H9 (cell line): ENCODE results near the gene BEST2. TPM values are rescaled to one million over a fixed set of nuclear protein-coding genes. Genes with fewer than 3 reads are reported as not detected.
A peak's percentile ranks its signal among the peaks of the same experiment; 100 is the strongest.

ENCODE experiments used
- DNase-seq: peaks from one replicate; pipeline ENCODE4 v3.0.0-alpha.2; 2017
- H2AFZ ChIP-seq: one replicate; pipeline ENCODE4 v1.6.1; 2013; ENCODE audit warnings: mild to moderate bottlenecking, low read length, control low read depth, moderate library complexity
- H2AK5ac ChIP-seq: 2 replicates; pipeline ENCODE4 v1.6.1; 2013; ENCODE audit warnings: low read length, control low read depth, mixed read lengths; ENCODE audit not compliant: insufficient read length
- H2BK120ac ChIP-seq: one replicate; pipeline ENCODE4 v1.6.1; 2013; ENCODE audit warnings: low read depth, mild to moderate bottlenecking, low read length, control low read depth, inconsistent platforms; ENCODE audit not compliant: poor library complexity, severe bottlenecking
- H2BK12ac ChIP-seq: 2 replicates; pipeline ENCODE4 v1.6.1; 2013; ENCODE audit warnings: low read length, control low read depth, mixed read lengths, low read depth; ENCODE audit not compliant: insufficient read length
- H2BK15ac ChIP-seq: 2 replicates; pipeline ENCODE4 v1.6.1; 2013; ENCODE audit warnings: low read depth, low read length, control low read depth
- H2BK20ac ChIP-seq: one replicate; pipeline ENCODE4 v1.6.1; 2013; ENCODE audit warnings: low read depth, mild to moderate bottlenecking, low read length, control low read depth, inconsistent platforms; ENCODE audit not compliant: poor library complexity, severe bottlenecking
- H2BK5ac ChIP-seq: 2 replicates; pipeline ENCODE4 v1.6.1; 2013; ENCODE audit warnings: low read length, control low read depth, mixed read lengths; ENCODE audit not compliant: insufficient read length
- H3K14ac ChIP-seq: 2 replicates; pipeline ENCODE4 v1.6.1; 2013; ENCODE audit warnings: low read length, control low read depth; ENCODE audit not compliant: insufficient read depth
- H3K18ac ChIP-seq: 2 replicates; pipeline ENCODE4 v1.6.1; 2013; ENCODE audit warnings: low read depth, mild to moderate bottlenecking, mixed read lengths, low read length, control low read depth; ENCODE audit not compliant: insufficient read length
- H3K23ac ChIP-seq: 2 replicates; pipeline ENCODE4 v1.6.1; 2013; ENCODE audit warnings: low read length, control low read depth, mixed read lengths, low read depth; ENCODE audit not compliant: insufficient read length
- H3K23me2 ChIP-seq: 2 replicates; pipeline ENCODE4 v1.6.1; 2013; ENCODE audit warnings: low read depth, mild to moderate bottlenecking, mixed read lengths, low read length, control low read depth; ENCODE audit not compliant: insufficient read length, poor library complexity, severe bottlenecking
- H3K27ac ChIP-seq: 2 replicates; pipeline ENCODE4 v1.5.1; 2013; ENCODE audit warnings: low read length, control low read depth, mixed read lengths, low read depth; ENCODE audit not compliant: insufficient read length
- H3K27me3 ChIP-seq: 2 replicates; pipeline ENCODE4 v1.6.1; 2013; ENCODE audit warnings: low read length, control low read depth, inconsistent platforms; ENCODE audit not compliant: insufficient read depth
- H3K4ac ChIP-seq: 2 replicates; pipeline ENCODE4 v1.6.1; 2013; ENCODE audit warnings: low read depth, mild to moderate bottlenecking, control low read depth, inconsistent platforms, low read length, moderate library complexity
- H3K4me1 ChIP-seq: 2 replicates; pipeline ENCODE4 v1.6.1; 2013; ENCODE audit warnings: low read length, control low read depth, inconsistent platforms; ENCODE audit not compliant: insufficient read depth
- H3K4me2 ChIP-seq: 2 replicates; pipeline ENCODE4 v1.6.1; 2013; ENCODE audit warnings: low read length, control low read depth, mixed read lengths; ENCODE audit not compliant: insufficient read length, insufficient read depth
- H3K56ac ChIP-seq: 2 replicates; pipeline ENCODE4 v1.6.1; 2013; ENCODE audit warnings: low read depth, mild to moderate bottlenecking, mixed read lengths, low read length, control low read depth; ENCODE audit not compliant: insufficient read length
- H3K79me1 ChIP-seq: 2 replicates; pipeline ENCODE4 v1.6.1; 2013; ENCODE audit warnings: low read depth, mild to moderate bottlenecking, moderate library complexity, low read length, control low read depth, inconsistent platforms; ENCODE audit not compliant: insufficient read depth, poor library complexity, severe bottlenecking
- H3K79me2 ChIP-seq: 2 replicates; pipeline ENCODE4 v1.6.1; 2013; ENCODE audit warnings: low read length, control low read depth, inconsistent platforms; ENCODE audit not compliant: insufficient read depth
- H3K9ac ChIP-seq: 2 replicates; pipeline ENCODE4 v1.6.1; 2013; ENCODE audit warnings: low read length, control low read depth, mixed read lengths; ENCODE audit not compliant: insufficient read length; ENCODE audit errors: extremely low read depth
- H3K9me3 ChIP-seq: one replicate; pipeline ENCODE4 v1.6.1; 2013; ENCODE audit warnings: low read depth, low read length, inconsistent platforms; ENCODE audit not compliant: control insufficient read depth
- H3T11ph ChIP-seq: one replicate; pipeline ENCODE4 v1.6.1; 2013; ENCODE audit warnings: mild to moderate bottlenecking, low read length, control low read depth, inconsistent platforms
- H4K20me1 ChIP-seq: one replicate; pipeline ENCODE4 v1.6.1; 2013; ENCODE audit not compliant: control insufficient read depth, insufficient read length, insufficient read depth
- H4K5ac ChIP-seq: 2 replicates; pipeline ENCODE4 v1.6.1; 2013; ENCODE audit warnings: low read depth, mild to moderate bottlenecking, mixed read lengths, low read length, control low read depth; ENCODE audit not compliant: insufficient read length
- H4K8ac ChIP-seq: replicated peaks from 2 replicates; pipeline ENCODE4 v1.6.1; 2013; ENCODE audit warnings: low read length, control low read depth, mixed read lengths, low read depth; ENCODE audit not compliant: insufficient read length
- H4K91ac ChIP-seq: 2 replicates; pipeline ENCODE4 v1.6.1; 2013; ENCODE audit warnings: low read depth, mild to moderate bottlenecking, moderate library complexity, mixed read lengths, low read length, control low read depth; ENCODE audit not compliant: insufficient read length
- H3K27ac Mint-ChIP-seq, 3 experiments: 2 replicates in 2 of 3; 3 replicates in 1 of 3; pipeline ENCODE4 v1.8.0; 2020 to 2021; ENCODE audit warnings: mixed read lengths in 3 of 3, mild to moderate bottlenecking in 1 of 3, moderate library complexity in 1 of 3
- H3K27me3 Mint-ChIP-seq: 2 replicates; pipeline ENCODE4 v1.8.0; 2021; ENCODE audit warnings: low read depth, mild to moderate bottlenecking, moderate library complexity, mixed read lengths
- H3K36me3 Mint-ChIP-seq, 3 experiments: 2 replicates in 2 of 3; 3 replicates in 1 of 3; pipeline ENCODE4 v1.8.0; 2020 to 2021; ENCODE audit warnings: low read depth in 3 of 3, mixed read lengths in 3 of 3; ENCODE audit not compliant: insufficient read depth in 1 of 3
- H3K4me1 Mint-ChIP-seq, 2 experiments: 2 replicates each; pipeline ENCODE4 v1.8.0; 2020; ENCODE audit warnings: mixed read lengths in 2 of 2
- H3K4me3 Mint-ChIP-seq, 2 experiments: 2 replicates in 1 of 2; 3 replicates in 1 of 2; pipeline ENCODE4 v1.8.0; 2020 to 2021; ENCODE audit warnings: mild to moderate bottlenecking in 2 of 2, mixed read lengths in 2 of 2, moderate library complexity in 1 of 2
- H3K9me3 Mint-ChIP-seq, 2 experiments: 2 replicates in 1 of 2; 3 replicates in 1 of 2; pipeline ENCODE4 v1.8.0; 2020; ENCODE audit warnings: mild to moderate bottlenecking in 2 of 2, mixed read lengths in 2 of 2, moderate library complexity in 1 of 2
- CTCF ChIP-seq: fragments of 200-600 bp; sonication (generic); conservative IDR thresholded peaks from 3 replicates; pipeline ENCODE4 v1.8.0; 2021; ENCODE audit warnings: antibody characterized with exemption, mild to moderate bottlenecking
- WGBS: extraction: QIAGEN DNeasy Blood & Tissue Kit; methylation state at CpG from one replicate; pipeline ENCODE4 v1.1.7; 2013; ENCODE audit warnings: missing lambda C conversion rate, low lambda C conversion rate, mixed read lengths; ENCODE audit not compliant: insufficient read length; ENCODE audit errors: extremely low coverage; 5-methylcytosine and 5-hydroxymethylcytosine counted together
- total RNA-seq: library from RNA; stranded (reverse); gene quantifications from 2 replicates; pipeline ENCODE4 v1.2.1, GENCODE V29; 2021

BEST2 gene
- total RNA-seq, 1 experiment from 2014 or later, result 1.6 TPM

- H3K4me2 ChIP-seq, result peak overlapping the region; percentile 84
- H3K27ac Mint-ChIP-seq, result no peak overlapping the region; a peak in 1 of 7 replicates
- no peak overlapping the region for H4K5ac ChIP-seq
- H3K56ac ChIP-seq, result no peak overlapping the region
- H2BK20ac ChIP-seq, result no peak overlapping the region
- no peak overlapping the region for H3K27ac ChIP-seq
- no peaks in the 10 kb centered on the region for H4K20me1 ChIP-seq
- H3K18ac ChIP-seq, result no peak overlapping the region
- H3K4me1 Mint-ChIP-seq, result peaks cover 16 to 27% of the 10 kb centered on the region in 2 experiments
- H3K4me3 Mint-ChIP-seq, result peak overlapping the region; percentile 91 to 94
- no peaks in the 10 kb centered on the region; the same call in 1 of the 2 replicates for H3K4me1 ChIP-seq
- H3K79me2 ChIP-seq, result no peaks in the 10 kb centered on the region
- H3K9ac ChIP-seq, result no peak overlapping the region
- DNase-seq, result no peak
- no peak overlapping the region for H2BK12ac ChIP-seq
- no peak overlapping the region for H3K4ac ChIP-seq
- H2BK5ac ChIP-seq, result no peak overlapping the region
- H3K36me3 Mint-ChIP-seq, result peaks cover 13 to 45% (median 28%) of the 10 kb centered on the region in 3 experiments; a peak in 6 of 7 replicates
- no peak overlapping the region for H2BK15ac ChIP-seq
- no peak for TF ChIP-seq CTCF
- no peak overlapping the region for H2AK5ac ChIP-seq
- no peak overlapping the region for H2AFZ ChIP-seq
- no peak overlapping the region for H2BK120ac ChIP-seq
- H3K27me3 Mint-ChIP-seq, result peaks cover 6% of the 10 kb centered on the region
- H4K91ac ChIP-seq, result no peak overlapping the region
- H3K27me3 ChIP-seq, result no peaks in the 10 kb centered on the region
- H3K23ac ChIP-seq, result no peak overlapping the region
- peaks cover 28% of the 10 kb centered on the region for H3K23me2 ChIP-seq
- H3K14ac ChIP-seq, result no peak overlapping the region
- no peaks in the 10 kb centered on the region for H3K9me3 ChIP-seq
- no peaks in the 10 kb centered on the region; a peak in 1 of 5 replicates for H3K9me3 Mint-ChIP-seq
- H4K8ac ChIP-seq, result no peak overlapping the region
- WGBS, result no CpG with 5 or more reads among the region's 22 CpGs
- no peak overlapping the region for H3T11ph ChIP-seq
- H3K79me1 ChIP-seq, result peaks cover 4% of the 10 kb centered on the region
These were observed 50.9 kb downstream of the BEST2 start for GRCh38 chr19:12802267-12803106.
